ENCODE measurements around the gene SLC2A2. TPM values are rescaled to one million over a fixed set of nuclear protein-coding genes. Genes with fewer than 3 reads are reported as not detected.

Gene SLC2A2
- total and polyA plus RNA-seq, 8 donors, result 0.59 to 5.9 (median 2.7) TPM

DNA sequence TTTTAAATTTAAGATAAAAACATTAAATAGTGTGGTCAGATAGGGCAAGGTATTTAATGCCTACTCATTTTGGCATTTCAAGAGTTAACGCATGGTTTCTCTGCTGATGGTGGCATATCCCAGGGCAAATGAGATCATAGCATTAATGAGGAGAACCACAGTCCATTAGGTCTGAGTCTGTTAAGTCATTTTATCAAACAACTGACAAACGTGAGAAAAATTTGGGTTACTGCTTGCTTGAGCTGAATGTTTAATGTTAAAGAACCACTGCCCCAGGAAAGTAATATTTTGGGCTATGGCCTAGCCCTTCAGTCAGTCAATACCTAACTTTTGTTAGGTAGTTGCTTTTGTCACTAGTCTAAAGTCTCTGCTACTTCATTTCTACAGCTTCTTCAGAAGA, 37.9 kb upstream of the SLC2A2 start:
- Histone ChIP-seq H3K9me3 (no peaks in the 10 kb centered on the region), H3K4me3 (no peak overlapping the region), H3K4me1 (peaks cover 0 to 6% (median under 1%) of the 10 kb centered on the region in 3 donors), H3K27me3 (no peaks in the 10 kb centered on the region), H3K36me3 (no peaks in the 10 kb centered on the region), H3K27ac (no peak overlapping the region)
- WGBS, 2 donors, result 60 to 61% methylated on average over 2 of the region's 2 CpGs
- DNase-seq (no peak), FAIRE-seq (no peak), ATAC-seq (no peak)
- TF ChIP-seq, protein P1, sequence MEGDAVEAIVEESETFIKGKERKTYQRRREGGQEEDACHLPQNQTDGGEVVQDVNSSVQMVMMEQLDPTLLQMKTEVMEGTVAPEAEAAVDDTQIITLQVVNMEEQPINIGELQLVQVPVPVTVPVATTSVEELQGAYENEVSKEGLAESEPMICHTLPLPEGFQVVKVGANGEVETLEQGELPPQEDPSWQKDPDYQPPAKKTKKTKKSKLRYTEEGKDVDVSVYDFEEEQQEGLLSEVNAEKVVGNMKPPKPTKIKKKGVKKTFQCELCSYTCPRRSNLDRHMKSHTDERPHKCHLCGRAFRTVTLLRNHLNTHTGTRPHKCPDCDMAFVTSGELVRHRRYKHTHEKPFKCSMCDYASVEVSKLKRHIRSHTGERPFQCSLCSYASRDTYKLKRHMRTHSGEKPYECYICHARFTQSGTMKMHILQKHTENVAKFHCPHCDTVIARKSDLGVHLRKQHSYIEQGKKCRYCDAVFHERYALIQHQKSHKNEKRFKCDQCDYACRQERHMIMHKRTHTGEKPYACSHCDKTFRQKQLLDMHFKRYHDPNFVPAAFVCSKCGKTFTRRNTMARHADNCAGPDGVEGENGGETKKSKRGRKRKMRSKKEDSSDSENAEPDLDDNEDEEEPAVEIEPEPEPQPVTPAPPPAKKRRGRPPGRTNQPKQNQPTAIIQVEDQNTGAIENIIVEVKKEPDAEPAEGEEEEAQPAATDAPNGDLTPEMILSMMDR (IDR thresholded peaks at IDR 0.05), result no peak
- intact Hi-C loops (cut with DNase I), result no loop called here

DNA sequence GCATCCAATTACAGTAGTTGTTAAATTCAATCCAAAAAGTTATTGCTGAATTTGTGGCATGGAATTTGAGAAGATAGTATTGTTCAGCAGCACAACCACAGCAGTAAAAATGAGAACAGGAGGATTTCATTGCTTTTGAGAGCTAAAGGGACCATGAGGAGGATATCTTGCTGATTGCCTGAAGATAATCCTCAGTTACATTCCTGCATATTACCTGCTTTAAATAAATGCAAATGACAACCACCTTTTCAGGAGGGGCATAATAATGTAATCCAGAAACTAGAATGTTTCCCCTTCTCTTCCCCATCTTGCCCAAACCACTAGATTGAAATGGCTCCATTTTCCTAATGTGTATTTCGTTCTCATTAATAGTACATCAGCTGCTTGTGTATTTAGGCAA, 35.2 kb upstream of the SLC2A2 start:
- 95 to 100% methylated on average over 1 of the region's 1 CpG for WGBS, 2 donors
- no peak overlapping the region for H3K4me3 ChIP-seq
- H3K27ac ChIP-seq, result no peak overlapping the region
- FAIRE-seq, result no peak
- no peaks in the 10 kb centered on the region for H3K27me3 ChIP-seq
- H3K9me3 ChIP-seq, result no peaks in the 10 kb centered on the region
- H3K36me3 ChIP-seq, result no peaks in the 10 kb centered on the region
- ATAC-seq, result no peak
- no peak for DNase-seq
- H3K4me1 ChIP-seq, result peaks cover 0 to 13% (median 5%) of the 10 kb centered on the region in 3 donors
- intact Hi-C loops (cut with DNase I), result no loop called here
- TF ChIP-seq, protein P1 (IDR thresholded peaks at IDR 0.05), result no peak

DNA sequence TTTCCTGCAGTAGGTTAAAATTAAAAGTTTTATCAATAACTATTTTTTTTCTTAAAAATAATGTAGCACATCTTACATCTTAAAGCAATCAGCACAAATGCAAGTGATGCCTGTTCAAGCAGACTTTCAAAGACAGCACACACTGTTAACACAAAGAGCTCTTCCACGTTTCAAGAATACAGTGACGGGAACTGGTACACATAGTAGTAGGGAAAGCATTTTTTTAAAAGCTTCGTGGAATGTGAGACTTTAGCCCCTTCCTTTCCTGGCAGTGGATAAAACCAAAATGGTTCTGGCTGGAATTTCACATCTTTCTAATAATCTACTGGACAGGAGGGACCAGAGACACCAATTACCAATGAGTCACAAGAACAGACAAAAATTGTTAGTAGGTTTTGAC, 33.5 kb upstream of the SLC2A2 start:
- no peaks in the 10 kb centered on the region for H3K9me3 ChIP-seq
- H3K36me3 ChIP-seq, result no peaks in the 10 kb centered on the region
- no peak for ATAC-seq
- 83 to 89% methylated on average over 3 of the region's 3 CpGs for whole genome bisulfite sequencing, 2 donors
- H3K4me3 ChIP-seq, result no peak overlapping the region
- H3K27me3 ChIP-seq, result no peaks in the 10 kb centered on the region
- intact Hi-C loops (cut with DNase I), result loop anchor here in 1 of 3 donors (10.0 kb wide), 2 partner anchors 115 to 505 kb away; no protein-coding TSS in a partner anchor
- peaks cover 0 to 13% (median 5%) of the 10 kb centered on the region in 3 donors for H3K4me1 ChIP-seq
- no peak for DNase-seq
- no peak overlapping the region for H3K27ac ChIP-seq
- no peak for FAIRE-seq
- TF ChIP-seq, protein P1 (IDR thresholded peaks at IDR 0.05), result no peak

DNA sequence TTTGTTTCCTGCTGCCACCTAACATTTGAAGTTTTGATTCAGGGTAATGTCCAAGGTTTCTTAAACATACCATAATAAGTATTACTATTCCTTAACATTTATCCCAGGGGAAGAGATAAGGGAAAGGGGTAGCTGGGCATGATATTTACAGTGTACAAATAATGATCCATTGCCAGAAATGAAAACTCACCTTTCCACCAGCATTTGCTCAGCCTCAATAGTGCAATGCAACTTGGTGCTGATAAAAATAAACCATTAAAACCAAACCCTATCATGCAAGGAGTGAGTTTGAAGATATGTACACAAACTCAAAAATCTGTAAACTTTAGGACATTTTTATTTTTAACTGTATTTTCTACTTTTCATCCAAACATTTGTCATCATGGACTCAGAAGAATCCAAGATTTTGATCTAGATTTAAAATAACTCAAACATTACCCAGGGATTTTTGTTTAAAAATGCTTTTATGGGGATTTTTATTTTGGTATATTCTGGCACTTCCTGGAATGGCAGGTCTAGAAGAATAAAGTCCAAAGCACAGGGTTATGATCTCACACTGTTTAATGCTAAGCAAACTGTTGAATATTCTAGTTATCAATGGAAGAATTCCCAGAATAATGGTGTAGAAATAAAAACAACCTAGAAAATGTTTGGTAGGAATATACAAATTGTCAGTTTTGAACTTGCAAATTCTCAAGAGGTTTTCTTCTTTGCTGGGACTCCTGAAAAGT, 32.5 kb upstream of the SLC2A2 start:
- H3K27me3 ChIP-seq, result no peaks in the 10 kb centered on the region
- H3K27ac ChIP-seq, result peak overlapping the region in 1 of 4 donors; percentile 11
- H3K36me3 ChIP-seq, result no peaks in the 10 kb centered on the region
- H3K4me3 ChIP-seq, result no peak overlapping the region
- H3K9me3 ChIP-seq, result no peaks in the 10 kb centered on the region
- FAIRE-seq (no peak), DNase-seq (no peak), ATAC-seq (peak; percentile 55 to 76 (median 67))
- H3K4me1 ChIP-seq, result peaks cover 0 to 13% (median 5%) of the 10 kb centered on the region in 3 donors
- TF ChIP-seq, protein P1 (IDR thresholded peaks at IDR 0.05), result no peak
- intact Hi-C loops (cut with DNase I), result loop anchor here in 1 of 3 donors (10.0 kb wide), 2 partner anchors 116 to 506 kb away; no protein-coding TSS in a partner anchor

DNA sequence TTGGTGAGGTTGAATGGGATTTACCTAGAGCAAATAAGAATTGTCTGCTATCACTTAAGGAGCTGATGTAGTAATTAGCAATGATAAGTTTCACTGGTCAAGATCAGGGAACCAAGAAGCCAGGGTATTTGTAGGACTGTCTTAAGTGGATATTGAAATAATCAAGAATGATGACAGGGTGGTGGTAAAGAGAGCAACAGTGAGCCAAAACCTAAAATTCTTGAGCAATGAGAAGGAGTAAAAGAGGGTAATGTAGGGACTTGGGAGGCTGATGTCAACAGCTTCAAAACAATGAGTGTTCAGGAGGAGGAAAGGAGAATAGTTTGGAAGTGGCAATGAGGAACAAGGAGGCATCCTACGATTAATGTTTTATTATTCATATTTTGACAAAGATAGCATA, 31.5 kb upstream of the SLC2A2 start:
- peaks cover 0 to 13% (median 5%) of the 10 kb centered on the region in 3 donors for H3K4me1 ChIP-seq
- H3K36me3 ChIP-seq, result no peaks in the 10 kb centered on the region
- no peak for DNase-seq
- no peak for ATAC-seq
- 94 to 100% methylated on average over 1 of the region's 1 CpG for WGBS, 2 donors
- no peaks in the 10 kb centered on the region for H3K27me3 ChIP-seq
- no peaks in the 10 kb centered on the region for H3K9me3 ChIP-seq
- intact Hi-C loops (cut with DNase I), result loop anchor here in 1 of 3 donors (10.0 kb wide), 2 partner anchors 117 to 507 kb away; no protein-coding TSS in a partner anchor
- H3K4me3 ChIP-seq, result no peak overlapping the region
- TF ChIP-seq, protein P1 (IDR thresholded peaks at IDR 0.05), result no peak
- FAIRE-seq, result no peak
- H3K27ac ChIP-seq, result no peak overlapping the region

Data from pancreas (tissue), 10 donors.